Spinal cord (tissue), 10 donors: Measurements from ENCODE around the gene ME3. TPM values are rescaled to one million over a fixed set of nuclear protein-coding genes. Genes with fewer than 3 reads are reported as not detected.

Experiments used
- DNase-seq, 6 donors: peaks; one replicate each; pipeline versions ENCODE4 v3.0.0 to v3.0.0-alpha.2; 2013 to 2015; ENCODE audit warnings: low spot score in 6 of 6, low read depth in 4 of 6
- H3K27ac ChIP-seq: one replicate; pipeline ENCODE4 v1.5.1; 2013; ENCODE audit warnings: low read depth, low read length, control low read depth
- H3K27me3 ChIP-seq: one replicate; pipeline ENCODE4 v1.6.1; 2013; ENCODE audit warnings: low read length; ENCODE audit not compliant: control insufficient read depth, insufficient read depth
- H3K36me3 ChIP-seq: one replicate; pipeline ENCODE4 v1.6.1; 2013; ENCODE audit warnings: low read length; ENCODE audit not compliant: control insufficient read depth, insufficient read depth
- H3K4me1 ChIP-seq: one replicate; pipeline ENCODE4 v1.6.1; 2013; ENCODE audit warnings: low read length; ENCODE audit not compliant: control insufficient read depth, insufficient read depth
- H3K4me3 ChIP-seq: one replicate; pipeline ENCODE4 v1.5.1; 2013; ENCODE audit warnings: low read depth, low read length, control low read depth
- H3K9me3 ChIP-seq: one replicate; pipeline ENCODE4 v1.6.1; 2013; ENCODE audit warnings: low read length; ENCODE audit not compliant: control insufficient read depth, insufficient read depth
- WGBS: methylation state at CpG from one replicate; pipeline ENCODE4 v1.1.5; 2013; ENCODE audit warnings: missing lambda C conversion rate; ENCODE audit not compliant: insufficient coverage; 5-methylcytosine and 5-hydroxymethylcytosine counted together
- polyA plus RNA-seq, 2 donors: library from polyadenylated mRNA; unstranded; fragments of 120-200 nt; gene quantifications; one replicate each; pipeline ENCODE4 v1.2.1, GENCODE V29; 2013; ENCODE audit not compliant: insufficient read length in 2 of 2
- total RNA-seq, 2 donors: library from RNA; depleted of rRNA in 1 of 2; stranded (reverse); fragments of 120-200 nt in 1 of 2; fragments of >200 nt in 1 of 2; gene quantifications; one replicate each; pipeline versions ENCODE4 v1.2.3 to v1.2.4, GENCODE V29; 2013 to 2014
- donor health status: healthy.

Gene ME3
- total and polyA plus RNA-seq, 4 donors = 39.0 to 45.4 (median 44.6) TPM

DNA sequence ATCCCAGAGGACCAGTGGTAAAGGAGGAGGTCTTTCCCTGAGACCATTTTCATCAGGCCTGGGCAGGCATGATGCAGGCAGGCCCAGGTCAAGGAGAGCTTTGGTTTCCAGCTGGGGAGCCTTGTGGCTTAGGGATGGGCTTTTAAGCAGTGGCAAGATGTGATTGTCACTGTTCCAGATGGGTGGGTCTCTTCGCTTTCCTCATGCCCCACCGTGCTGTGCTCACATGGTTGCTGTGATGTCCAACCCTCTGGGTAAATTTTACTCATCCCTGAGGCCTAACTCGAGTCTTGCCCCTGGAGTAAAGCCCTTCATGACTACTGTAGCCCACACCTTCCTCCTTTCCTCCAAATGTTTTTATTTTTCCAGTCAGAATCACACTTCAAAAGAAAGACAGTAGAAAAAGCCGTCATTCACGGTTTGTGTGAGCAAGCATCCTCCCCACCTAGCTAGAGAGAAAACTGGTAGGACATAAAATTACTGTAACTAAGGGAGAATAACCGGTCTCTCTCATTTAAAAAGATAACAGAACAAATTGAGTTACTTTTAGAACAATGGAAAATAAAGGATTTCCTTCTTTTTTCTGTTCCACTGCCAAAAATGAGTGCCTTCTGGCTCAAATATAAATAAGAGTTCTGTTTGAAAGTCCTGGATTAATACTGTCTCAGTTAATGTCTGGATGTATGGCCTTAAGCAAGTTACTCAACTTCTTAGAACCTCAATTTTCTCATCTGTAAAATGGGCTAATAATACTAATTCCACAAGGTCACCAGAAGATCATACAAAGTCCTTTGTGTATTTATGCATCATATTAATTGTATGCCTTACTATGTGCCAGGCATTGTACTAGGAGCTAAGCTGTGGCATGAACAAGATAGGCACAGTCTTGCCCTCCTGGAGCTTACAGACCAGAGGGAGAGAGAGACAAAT lies 84.9 kb downstream of the ME3 start:
- DNase-seq = no peak
- H3K27ac ChIP-seq = no peak overlapping the region
- no peaks in the 10 kb centered on the region for H3K9me3 ChIP-seq
- H3K36me3 ChIP-seq = no peaks in the 10 kb centered on the region
- WGBS = 96% methylated on average over 3 of the region's 6 CpGs
- H3K4me3 ChIP-seq = no peak overlapping the region
- H3K4me1 ChIP-seq = peaks cover 5% of the 10 kb centered on the region
- H3K27me3 ChIP-seq = no peaks in the 10 kb centered on the region

DNA sequence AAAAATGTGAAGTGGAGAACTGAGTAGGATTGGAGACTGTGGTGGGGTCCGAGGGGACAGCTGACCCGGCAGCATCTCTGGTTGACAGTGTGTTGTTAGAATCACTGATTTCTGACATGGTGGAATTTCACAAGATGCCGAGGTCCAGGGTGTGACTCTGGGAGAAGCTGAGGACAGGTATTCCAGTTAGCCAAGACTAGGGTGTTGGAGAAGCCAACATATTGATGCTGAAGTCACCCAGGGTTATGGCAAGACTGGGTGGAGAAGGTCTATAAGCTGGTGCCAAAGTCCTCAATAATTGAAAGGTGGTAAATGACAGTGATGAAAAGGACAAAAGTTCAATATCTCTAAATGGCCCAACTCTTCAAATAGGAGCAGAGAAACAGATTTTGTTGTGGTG lies 86.1 kb downstream of the ME3 start:
- Histone ChIP-seq H3K27ac (no peak overlapping the region), H3K9me3 (no peaks in the 10 kb centered on the region), H3K36me3 (no peaks in the 10 kb centered on the region), H3K27me3 (no peaks in the 10 kb centered on the region), H3K4me3 (no peak overlapping the region), H3K4me1 (peaks cover 5% of the 10 kb centered on the region)
- DNase-seq = no peak
- WGBS = 97% methylated on average over 3 of the region's 3 CpGs

DNA sequence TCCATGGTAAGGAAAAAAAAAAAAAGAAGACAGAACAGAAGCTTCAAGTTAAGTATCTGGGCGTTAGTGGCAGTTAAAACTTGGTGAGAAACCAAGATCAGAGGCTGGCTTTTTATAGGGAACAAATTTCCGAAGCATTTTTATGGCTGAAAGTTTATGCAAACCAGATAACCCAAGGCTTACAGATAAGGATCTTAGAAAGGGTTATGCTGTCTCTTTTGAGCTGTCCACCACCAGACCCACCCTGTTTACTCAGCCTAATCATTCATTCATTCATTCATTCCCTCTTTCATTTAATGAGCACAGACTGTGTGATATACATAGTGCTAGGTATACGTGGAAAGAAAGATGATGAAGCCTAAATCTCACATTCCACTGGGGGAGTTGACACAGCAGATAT lies 89.5 kb downstream of the ME3 start:
- Histone ChIP-seq H3K4me3 (no peak overlapping the region), H3K27me3 (no peaks in the 10 kb centered on the region), H3K4me1 (no peaks in the 10 kb centered on the region), H3K27ac (no peak overlapping the region), H3K9me3 (no peaks in the 10 kb centered on the region), H3K36me3 (no peaks in the 10 kb centered on the region)
- no CpG with 5 or more reads among the region's 3 CpGs for WGBS
- no peak for DNase-seq

DNA sequence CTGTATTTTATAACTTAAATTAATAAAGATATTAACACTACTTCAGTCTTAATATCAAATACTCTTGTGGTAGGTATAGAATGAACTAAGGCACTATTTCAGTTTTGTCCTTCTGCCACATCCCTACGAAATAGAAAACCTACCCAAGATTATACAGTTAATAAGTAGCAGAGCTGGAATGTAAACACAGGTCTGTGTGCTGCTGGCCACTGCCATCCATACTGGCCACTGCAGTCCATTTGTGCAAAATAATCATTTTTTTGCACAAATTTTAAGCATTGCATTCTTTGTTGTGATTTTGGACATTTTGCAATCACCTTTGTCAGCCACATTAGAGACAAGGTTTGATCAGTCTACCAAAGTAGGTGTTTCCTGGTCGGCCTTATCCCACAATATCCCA lies 91.9 kb downstream of the ME3 start:
- Histone ChIP-seq H3K9me3 (no peaks in the 10 kb centered on the region), H3K4me1 (no peaks in the 10 kb centered on the region), H3K27ac (no peak overlapping the region), H3K36me3 (no peaks in the 10 kb centered on the region), H3K4me3 (no peak overlapping the region), H3K27me3 (no peaks in the 10 kb centered on the region)
- no peak for DNase-seq
- no CpG with 5 or more reads among the region's 2 CpGs for WGBS

DNA sequence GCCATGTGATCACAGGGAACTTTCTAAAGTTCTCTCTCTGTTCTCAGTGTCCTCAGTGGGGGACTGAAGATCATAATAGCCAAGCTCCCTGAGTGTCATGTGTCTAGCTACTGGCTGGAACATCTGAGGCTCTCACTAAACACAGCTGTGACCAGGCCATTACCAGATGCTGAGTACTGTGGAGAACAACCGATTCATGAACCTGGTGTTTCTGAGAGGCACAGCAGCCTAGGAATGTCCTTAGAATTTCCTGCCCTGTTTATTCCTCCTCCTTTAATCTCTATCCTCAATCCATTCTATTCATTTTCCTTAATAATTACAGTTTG lies 93.0 kb downstream of the ME3 start:
- DNase-seq = peak in 1 of 6 donors; percentile 52
- Histone ChIP-seq H3K4me1 (no peaks in the 10 kb centered on the region), H3K9me3 (no peaks in the 10 kb centered on the region), H3K27ac (no peak overlapping the region), H3K27me3 (no peaks in the 10 kb centered on the region), H3K4me3 (no peak overlapping the region), H3K36me3 (no peaks in the 10 kb centered on the region)
- WGBS = 57% methylated on average over 1 of the region's 1 CpG

DNA sequence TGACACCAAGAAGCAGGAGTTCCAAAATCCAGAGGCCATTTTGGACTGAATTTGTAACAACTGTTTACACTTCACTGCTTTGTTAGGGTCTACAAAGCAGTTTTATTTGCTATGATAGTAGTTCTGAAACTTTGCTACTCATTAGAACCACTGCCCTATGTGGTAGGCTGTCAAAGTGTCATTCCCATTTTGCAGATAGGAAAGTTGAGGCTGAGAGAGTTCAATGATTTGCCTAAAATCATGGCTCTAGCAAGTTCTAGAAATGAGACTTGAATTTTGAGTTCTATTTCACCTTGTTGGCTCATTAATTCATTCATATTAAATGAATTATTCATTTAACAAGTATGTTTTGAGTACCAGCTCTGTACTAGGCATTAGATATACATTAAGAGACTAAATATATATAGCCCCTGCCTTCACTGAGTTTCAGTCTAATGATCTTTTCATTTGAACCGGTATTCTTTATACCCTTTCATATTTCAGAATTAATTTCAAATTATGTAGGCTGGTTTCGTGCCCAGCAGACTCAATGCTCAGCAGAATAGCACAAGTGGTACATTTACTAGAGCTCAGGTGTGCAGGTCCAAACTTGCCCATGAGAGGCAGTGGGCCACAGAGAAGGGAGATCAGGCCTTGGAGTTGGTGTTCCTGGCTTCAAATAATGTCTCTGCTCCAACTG lies 93.5 kb downstream of the ME3 start:
- Histone ChIP-seq H3K27ac (no peak overlapping the region), H3K4me3 (no peak overlapping the region), H3K4me1 (no peaks in the 10 kb centered on the region), H3K36me3 (no peaks in the 10 kb centered on the region), H3K27me3 (no peaks in the 10 kb centered on the region), H3K9me3 (no peaks in the 10 kb centered on the region)
- DNase-seq = no peak
- 88% methylated on average over 1 of the region's 2 CpGs for WGBS

DNA sequence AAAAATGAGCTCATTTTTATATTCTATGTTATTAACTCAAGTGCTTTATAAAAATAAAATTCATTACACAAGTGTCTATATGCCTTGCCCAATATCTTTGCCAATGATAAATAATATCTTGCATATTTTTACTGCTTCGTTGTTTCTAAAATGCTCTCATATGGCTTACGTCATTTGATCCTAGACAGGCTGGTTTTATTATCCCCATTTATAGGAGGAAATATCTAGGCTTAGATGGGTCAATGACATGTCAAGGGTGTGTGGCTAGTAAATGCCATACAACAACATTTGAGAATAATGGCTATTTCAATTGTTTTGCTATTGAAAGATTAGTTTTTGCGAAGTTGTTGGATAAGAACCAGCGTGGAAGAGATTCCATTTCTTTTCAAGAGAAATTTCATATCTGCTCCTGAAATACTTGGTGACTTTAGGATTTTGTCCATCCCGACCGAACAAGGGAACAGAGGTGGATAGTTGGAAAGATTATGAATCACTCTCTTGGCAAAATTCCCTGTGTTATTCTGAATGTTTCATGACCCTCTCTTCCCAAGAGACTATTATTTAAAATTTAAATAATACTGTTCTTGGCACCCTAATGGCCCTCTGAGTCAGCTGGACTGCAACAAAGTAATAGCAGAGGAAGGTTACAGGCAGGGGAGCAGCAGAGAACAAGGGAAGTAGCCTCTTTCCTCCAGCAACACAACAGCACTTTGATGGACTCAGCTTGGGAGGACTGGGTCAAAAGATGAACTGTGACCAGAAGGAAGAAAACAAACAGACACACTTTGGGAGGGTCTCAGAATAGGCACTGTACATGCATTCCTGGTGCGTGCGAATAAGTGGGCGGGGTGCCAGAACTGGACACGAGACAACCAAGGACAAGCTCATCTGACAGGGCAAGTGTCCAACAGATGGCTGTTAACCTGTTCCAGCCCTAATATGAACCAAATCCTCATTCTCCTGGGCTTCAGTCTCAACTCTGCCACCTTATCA lies 94.5 kb downstream of the ME3 start:
- 50% methylated on average over 6 of the region's 10 CpGs for WGBS
- H3K27ac ChIP-seq = no peak overlapping the region
- DNase-seq = peak in 1 of 6 donors; percentile 57

DNA sequence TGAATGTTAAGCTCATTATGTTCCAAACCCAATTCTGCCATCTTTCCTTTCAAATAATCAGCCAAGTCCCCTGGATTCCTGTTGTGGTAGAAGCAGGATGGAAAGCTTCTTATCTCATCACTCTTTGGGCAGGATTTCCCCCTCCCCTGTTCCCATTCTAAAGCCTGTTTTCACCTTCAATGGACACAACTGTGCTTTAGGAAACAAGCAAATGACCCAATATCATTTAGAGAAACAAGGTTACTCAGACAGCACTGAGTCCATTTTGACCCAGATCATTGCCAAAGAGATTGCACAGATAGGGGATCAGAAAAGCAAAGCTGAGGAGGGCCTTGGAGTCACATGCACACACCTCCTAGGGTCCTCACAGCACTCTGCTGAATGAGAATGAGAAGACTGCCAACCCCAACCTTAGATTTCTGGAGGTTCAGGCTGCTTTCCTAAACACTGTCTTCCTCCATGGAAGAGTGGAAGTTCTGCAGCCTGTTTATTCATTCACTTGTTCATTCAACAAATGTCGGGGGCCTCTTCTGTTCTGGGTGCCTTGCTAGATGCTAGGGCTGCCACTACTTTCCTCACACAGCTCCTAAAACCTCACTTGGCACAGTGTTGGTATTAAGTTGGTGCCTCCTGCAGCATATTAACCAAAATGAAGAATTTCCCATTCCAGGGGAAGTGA lies 95.3 kb downstream of the ME3 start:
- Histone ChIP-seq H3K27ac (no peak overlapping the region), H3K4me3 (no peak overlapping the region), H3K9me3 (no peaks in the 10 kb centered on the region), H3K27me3 (no peaks in the 10 kb centered on the region), H3K36me3 (no peaks in the 10 kb centered on the region), H3K4me1 (no peaks in the 10 kb centered on the region)
- no peak for DNase-seq
- WGBS = no CpG with 5 or more reads among the region's 1 CpG

More for the DNA sequence above, 94.5 kb downstream of the ME3 start:
- Histone ChIP-seq H3K27me3 (no peaks in the 10 kb centered on the region), H3K9me3 (no peaks in the 10 kb centered on the region), H3K4me1 (no peaks in the 10 kb centered on the region), H3K36me3 (no peaks in the 10 kb centered on the region), H3K4me3 (no peak overlapping the region)

DNA sequence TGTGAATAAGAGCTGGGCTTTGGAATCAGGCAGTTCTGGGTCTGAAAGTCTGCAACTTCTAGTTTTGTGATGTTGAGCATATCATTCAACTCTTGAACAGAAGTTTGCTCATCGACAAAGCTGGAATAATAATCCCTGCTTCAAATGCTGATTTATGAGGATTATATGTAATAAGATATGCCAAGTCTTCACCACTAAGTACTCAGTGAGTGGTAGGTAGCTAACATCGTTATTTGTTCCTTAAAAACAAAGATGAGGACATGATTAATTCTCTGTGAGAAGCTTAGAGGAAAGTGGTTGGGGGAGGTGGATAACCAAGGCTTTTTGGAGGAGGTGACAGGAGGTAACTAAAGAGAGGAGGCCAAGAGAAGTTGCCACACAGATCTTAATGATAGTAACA lies 96.5 kb downstream of the ME3 start:
- Histone ChIP-seq H3K27ac (no peak overlapping the region), H3K9me3 (no peaks in the 10 kb centered on the region), H3K4me3 (no peak overlapping the region), H3K27me3 (no peaks in the 10 kb centered on the region), H3K4me1 (no peaks in the 10 kb centered on the region), H3K36me3 (no peaks in the 10 kb centered on the region)
- no CpG with 5 or more reads among the region's 2 CpGs for WGBS
- no peak for DNase-seq
